GM18498 (cell line): ENCODE data around the gene STAMBPL1.

Experiments
- ATAC-seq: cut with Tn5 transposase; IDR thresholded peaks from one replicate; pipeline ENCODE4 v1.9.1; 2021; ENCODE audit warnings: mild to moderate bottlenecking, moderate library complexity; ENCODE audit not compliant: unreplicated experiment

The STAMBPL1 gene

DNA sequence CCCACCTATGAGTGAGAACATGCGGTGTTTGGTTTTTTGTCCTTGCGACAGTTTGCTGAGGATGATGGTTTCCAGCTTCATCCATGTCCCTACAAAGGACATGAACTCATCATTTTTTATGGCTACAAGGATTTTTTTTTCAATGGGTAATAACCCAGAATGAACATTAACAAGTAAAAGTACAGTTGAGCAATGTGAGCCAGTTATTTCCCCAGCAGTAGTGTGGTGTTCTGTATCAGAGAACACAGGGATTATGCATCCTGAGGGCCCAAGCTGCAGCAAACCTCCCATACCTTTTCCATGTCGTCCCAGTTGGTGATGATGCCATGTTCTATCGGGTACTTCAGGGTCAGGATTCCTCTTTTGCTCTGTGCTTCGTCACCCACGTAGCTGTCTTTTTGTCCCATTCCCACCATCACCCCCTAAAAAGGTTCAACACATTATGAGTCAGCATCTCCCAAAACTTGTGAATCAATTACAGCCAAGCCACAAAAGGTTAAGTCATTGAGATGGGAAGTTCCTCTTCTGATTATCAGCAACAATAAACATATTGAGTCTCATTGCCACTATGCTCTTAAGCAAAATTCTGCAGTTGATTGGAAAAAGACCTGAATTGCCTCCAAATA, 67.0 kb downstream of the STAMBPL1 start:
- ATAC-seq, result no peak

- no peak for ATAC-seq
Measured at GRCh38 chr10:88949051-88949450, 69.0 kb downstream of the STAMBPL1 start.

GRCh38 chr10:88949912-88950837, 70.1 kb downstream of the STAMBPL1 start:
- no peak for ATAC-seq

GRCh38 chr10:88952647-88953111, 72.6 kb downstream of the STAMBPL1 start, which contains the start of gene ACTA2:
Gene ACTA2, minus strand, starts transcription at chr10:88952773. Its CDS starts 3,843 bp downstream, at chr10:88948930.
- ATAC-seq, result no peak

- no peak for ATAC-seq
Measured at GRCh38 chr10:88953662-88954061, 73.6 kb downstream of the STAMBPL1 start.

- ATAC-seq, result no peak
Measured at GRCh38 chr10:88954458-88955083, 74.5 kb downstream of the STAMBPL1 start.

- ATAC-seq, result no peak
Measured at GRCh38 chr10:88957381-88957780, 77.3 kb downstream of the STAMBPL1 start.

- no peak for ATAC-seq
Measured at GRCh38 chr10:88958721-88959120, 78.7 kb downstream of the STAMBPL1 start.

DNA sequence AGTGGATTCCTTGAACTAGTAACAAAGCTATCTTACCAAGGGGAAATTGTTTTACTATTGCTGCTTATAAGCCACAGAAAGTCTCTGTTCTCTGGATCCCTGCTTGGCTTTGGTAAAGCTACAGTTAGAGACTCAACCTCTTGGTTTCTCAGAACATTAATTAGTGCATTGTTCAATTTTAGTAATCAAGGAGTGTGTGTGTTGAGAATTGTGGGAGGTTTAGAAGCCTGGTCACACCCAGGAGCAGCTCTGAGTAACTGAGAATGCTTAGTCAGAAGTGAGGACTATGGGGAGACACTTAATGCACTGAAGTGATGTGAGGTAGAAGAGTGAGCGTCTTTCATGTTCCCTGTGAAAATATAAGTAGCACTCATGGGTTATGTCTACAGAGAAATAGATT, 80.8 kb downstream of the STAMBPL1 start:
- no peak for ATAC-seq

DNA sequence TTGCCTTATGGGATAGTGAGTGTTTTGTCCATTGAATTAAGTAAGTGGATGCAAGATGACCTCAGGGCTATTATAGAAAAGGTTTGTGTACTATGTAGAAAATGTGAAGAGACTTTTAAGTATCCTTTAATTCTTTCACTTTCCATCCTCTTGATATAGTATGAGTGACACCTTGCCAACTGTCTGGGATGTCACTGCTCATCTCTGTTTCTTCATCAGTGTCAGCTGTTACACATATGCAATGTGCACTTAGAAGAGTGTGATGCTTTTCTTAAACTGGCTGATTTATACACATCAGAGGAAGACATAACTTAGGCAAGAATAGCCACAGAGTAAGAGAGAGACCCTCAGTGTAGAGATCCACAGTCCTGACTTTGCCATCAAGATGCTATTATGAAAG, 81.2 kb downstream of the STAMBPL1 start:
- no peak for ATAC-seq

DNA sequence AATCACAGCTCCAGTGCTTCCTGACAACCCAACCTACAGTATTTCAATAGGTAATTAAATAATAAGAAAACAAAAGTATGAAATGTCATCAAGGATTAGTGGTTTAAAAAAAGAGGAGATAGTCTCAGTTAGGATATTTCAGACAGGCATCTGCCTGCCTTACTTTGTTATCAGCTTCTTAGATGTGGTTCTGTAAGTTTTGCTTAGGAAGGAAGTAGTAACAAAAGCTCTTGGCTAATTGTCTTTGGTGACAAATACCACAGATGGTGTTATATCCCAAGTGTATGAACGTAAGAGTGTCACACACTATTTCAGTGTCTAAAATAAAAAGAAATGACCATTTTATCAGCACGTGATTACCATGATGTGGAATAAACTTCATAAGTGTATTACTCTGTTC, 82.3 kb downstream of the STAMBPL1 start:
- ATAC-seq, result no peak

- no peak for ATAC-seq
Measured at GRCh38 chr10:88963318-88963717, 83.3 kb downstream of the STAMBPL1 start.

DNA sequence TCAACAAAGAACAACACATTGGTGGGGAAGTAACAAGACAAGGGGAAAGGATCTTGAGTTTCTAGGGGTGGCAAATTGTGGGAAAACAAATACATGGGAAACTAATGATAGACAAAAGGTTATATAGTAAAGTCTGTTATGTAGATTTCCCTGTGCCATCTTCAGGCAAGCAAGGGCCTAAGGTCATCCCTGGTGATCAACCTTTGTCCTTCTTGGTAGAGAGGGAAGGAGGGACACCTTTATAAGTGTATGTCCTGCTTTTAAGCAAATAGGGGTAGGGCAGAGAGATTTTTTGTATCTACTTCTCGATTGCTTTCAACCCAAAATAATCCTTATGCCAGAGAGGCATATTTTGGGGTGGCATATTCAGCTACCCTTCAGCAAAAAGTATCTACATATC, 84.3 kb downstream of the STAMBPL1 start:
- no peak for ATAC-seq

GRCh38 chr10:88964869-88965415, 84.9 kb downstream of the STAMBPL1 start:
- no peak for ATAC-seq

GRCh38 chr10:88966797-88967196, 86.8 kb downstream of the STAMBPL1 start:
- no peak for ATAC-seq

DNA sequence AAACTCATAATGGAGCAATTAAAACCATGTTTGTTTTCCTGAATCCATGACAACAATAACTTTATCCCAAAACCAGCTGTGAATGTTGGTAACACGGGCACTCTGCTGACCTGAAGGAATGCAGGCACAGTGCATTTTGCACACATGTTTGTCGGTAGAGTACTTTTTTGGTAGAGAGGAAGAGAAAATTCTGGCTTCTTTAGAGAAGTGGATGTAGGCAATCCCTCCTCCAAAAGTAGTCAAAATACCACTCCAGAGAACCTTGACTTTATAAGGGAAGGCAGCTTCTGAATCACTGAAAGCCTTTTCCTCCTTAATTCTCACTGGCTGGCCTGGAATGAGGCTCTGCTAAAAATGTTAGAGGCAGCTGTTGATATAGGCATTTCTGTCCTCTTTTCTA, 88.3 kb downstream of the STAMBPL1 start:
- ATAC-seq, result no peak

- ATAC-seq, result no peak
Measured at GRCh38 chr10:88971221-88972061, 91.4 kb downstream of the STAMBPL1 start.
